Mesenteric fat pad (tissue), 1 donor: ENCODE data around the gene OGA. TPM values are rescaled to one million over a fixed set of nuclear protein-coding genes. Genes with fewer than 3 reads are reported as not detected.
"Not testable (repeated sequence)": the region's sequence is repeated elsewhere in the genome, so short reads cannot be mapped to it uniquely, and the experiment has no call there.

Experiments
- DNase-seq: peaks from one replicate; pipeline ENCODE4 v3.0.0-alpha.2; 2020; ENCODE audit warnings: low spot score
- total RNA-seq: library from RNA; stranded (reverse); fragmentation: NEBNext Ultra II Directional; extraction: Animal tissue kit (Norgen Biotek cat#: 25700); gene quantifications from one replicate; pipeline ENCODE4 v1.2.1, GENCODE V29; 2021
- donor health status: DM: yes; HTN: yes; CAD: no.

OGA gene
- total RNA-seq, 1 donor from 2014 or later: 92.7 TPM

- no peak for DNase-seq
These were observed 11.1 kb downstream of the OGA start for GRCh38 chr10:101807158-101807557.

GRCh38 chr10:101803511-101803910 lies 14.7 kb downstream of the OGA start:
- DNase-seq: no peak

GRCh38 chr10:101797403-101798059 lies 20.7 kb downstream of the OGA start:
- DNase-seq: no peak

GRCh38 chr10:101793526-101793925 lies 24.7 kb downstream of the OGA start:
- no peak for DNase-seq

GRCh38 chr10:101789686-101790085 lies 28.6 kb downstream of the OGA start:
- DNase-seq: no peak

GRCh38 chr10:101789231-101789630 lies 29.0 kb downstream of the OGA start:
- DNase-seq: not testable (repeated sequence)

- DNase-seq: no peak
These were observed 32.4 kb downstream of the OGA start for GRCh38 chr10:101785801-101786200.

GRCh38 chr10:101784558-101784957 lies 33.7 kb downstream of the OGA start:
- DNase-seq: no peak

GRCh38 chr10:101783736-101784118 lies 34.5 kb downstream of the OGA start:
- DNase-seq: peak; percentile 59

GRCh38 chr10:101782811-101783735 lies 35.2 kb downstream of the OGA start, which contains the start of gene NPM3:
NPM3 (minus strand) TSS chr10:101783446; CDS start chr10:101783390, 56 bp downstream.
- DNase-seq: peak; percentile 91

GRCh38 chr10:101781984-101782810 lies 36.0 kb downstream of the OGA start:
- DNase-seq: peak; percentile 80

- DNase-seq: no peak
These were observed 36.6 kb downstream of the OGA start for GRCh38 chr10:101781655-101781983.

GRCh38 chr10:101780818-101781654 lies 37.2 kb downstream of the OGA start:
- peak; percentile 90 for DNase-seq

GRCh38 chr10:101780187-101780817 lies 37.9 kb downstream of the OGA start:
- DNase-seq: peak; percentile 59

- DNase-seq: peak; percentile 96
These were observed 38.6 kb downstream of the OGA start for GRCh38 chr10:101779544-101780186.

- DNase-seq: peak; percentile 86
These were observed 39.3 kb downstream of the OGA start for GRCh38 chr10:101778781-101779543.

- peak; percentile 65 for DNase-seq
These were observed 40.0 kb downstream of the OGA start for GRCh38 chr10:101778151-101778780.

- peak; percentile 49 for DNase-seq
These were observed 40.6 kb downstream of the OGA start for GRCh38 chr10:101777619-101778145.
